Stimulated activated CD8-positive, alpha-beta memory T cell treated with anti-CD3 and anti-CD28 coated beads, Interleukin-15, amount 100 ng/mL, for 4 hours (primary cell): ENCODE results near the gene PTPRG.

Experiments used
- DNase-seq, 2 donors: peaks; one replicate each; pipeline ENCODE4 v3.0.0-alpha.2; 2020; ENCODE audit warnings: low read depth in 2 of 2

PTPRG gene

GRCh38 chr3:61765157-61765876 is 203.9 kb downstream of the PTPRG start:
- DNase-seq, result no peak

- DNase-seq, result no peak
Observed at GRCh38 chr3:61768284-61769037, 207.1 kb downstream of the PTPRG start.

GRCh38 chr3:61769266-61769990 is 208.1 kb downstream of the PTPRG start:
- no peak for DNase-seq

- no peak for DNase-seq
Observed at GRCh38 chr3:61771976-61772375, 210.6 kb downstream of the PTPRG start.

GRCh38 chr3:61772456-61772855 is 211.1 kb downstream of the PTPRG start:
- DNase-seq, result no peak

- DNase-seq, result no peak
Observed at GRCh38 chr3:61774279-61774890, 213.0 kb downstream of the PTPRG start.

- no peak for DNase-seq
Observed at GRCh38 chr3:61776390-61776789, 215.0 kb downstream of the PTPRG start.

GRCh38 chr3:61777483-61777882 is 216.1 kb downstream of the PTPRG start:
- no peak for DNase-seq

GRCh38 chr3:61778095-61778494 is 216.7 kb downstream of the PTPRG start:
- DNase-seq, result no peak

- no peak for DNase-seq
Observed at GRCh38 chr3:61780016-61780415, 218.6 kb downstream of the PTPRG start.

- no peak for DNase-seq
Observed at GRCh38 chr3:61780455-61781228, 219.3 kb downstream of the PTPRG start.

- no peak for DNase-seq
Observed at GRCh38 chr3:61783993-61784718, 222.8 kb downstream of the PTPRG start.

GRCh38 chr3:61788623-61789507 is 227.5 kb downstream of the PTPRG start:
- DNase-seq, result no peak

- DNase-seq, result no peak
Observed at GRCh38 chr3:61789861-61790260, 228.5 kb downstream of the PTPRG start.

- no peak for DNase-seq
Observed at GRCh38 chr3:61790411-61790810, 229.0 kb downstream of the PTPRG start.

GRCh38 chr3:61793056-61793455 is 231.7 kb downstream of the PTPRG start:
- DNase-seq, result no peak

GRCh38 chr3:61793521-61793920 is 232.2 kb downstream of the PTPRG start:
- DNase-seq, result no peak

GRCh38 chr3:61794341-61794740 is 233.0 kb downstream of the PTPRG start:
- no peak for DNase-seq

- DNase-seq, result no peak
Observed at GRCh38 chr3:61794961-61795360, 233.6 kb downstream of the PTPRG start.
